Bronchial smooth muscle cell (primary cell): ENCODE results near the gene MYOZ2. TPM values are rescaled to one million over a fixed set of nuclear protein-coding genes. Genes with fewer than 3 reads are reported as not detected.

Experiments used
- total RNA-seq: library from RNA; depleted of rRNA; stranded (reverse); fragments of >200 nt; gene quantifications from 2 replicates; pipeline ENCODE4 v1.2.1, GENCODE V29; 2014

Gene MYOZ2
- under 0.01 TPM in 1 of 2 replicates, not detected in the other for total RNA-seq

DNA sequence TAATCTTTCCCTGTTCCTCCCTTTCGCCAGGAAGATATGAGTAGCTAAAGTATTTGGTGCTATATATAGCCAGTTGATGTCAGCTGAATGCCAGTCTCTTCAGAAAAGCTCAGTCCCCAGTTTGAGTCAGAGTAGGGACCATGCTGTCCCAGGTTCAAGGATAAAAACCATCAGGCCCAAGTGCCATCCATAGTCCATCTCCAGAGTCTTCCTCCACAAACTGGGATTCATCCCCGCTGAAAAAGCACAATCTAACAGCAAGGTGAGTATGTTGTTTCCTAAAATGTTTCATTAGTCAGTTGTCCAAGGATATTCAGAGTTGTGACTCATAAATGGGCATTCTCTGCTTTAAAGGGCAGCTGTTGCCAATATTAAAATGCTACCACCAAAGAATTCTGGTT, at the start of gene MYOZ2:
Gene MYOZ2 (plus strand): TSS at position 112 of the 401 bp plus-strand sequence. CDS start 694 bp downstream, outside the sequence.

GRCh38 chr4:119212234-119212963, 76.8 kb downstream of the MYOZ2 start, which contains the start of gene USP53:
USP53 (plus strand) TSS chr4:119212713; CDS start chr4:119239760, 27,047 bp downstream.

Other genes with a start within 250 kb of the MYOZ2 start
- 0.94 and 1.3 TPM in 2 replicates for gene SYNPO2, start 247.0 kb upstream of the MYOZ2 start, total RNA-seq
- 9.9 and 10.4 TPM in 2 replicates for gene USP53, start 76.9 kb downstream of the MYOZ2 start, total RNA-seq
- not detected in 2 replicates for gene FABP2, start 186.3 kb downstream of the MYOZ2 start, total RNA-seq